NT2/D1 (cell line): ENCODE data around the gene KCNT1.

Experiments used
- YY1 ChIP-seq: IDR thresholded peaks from 2 replicates; pipeline ENCODE4 v1.6.1; 2011; ENCODE audit not compliant: insufficient read length, insufficient read depth
- ZNF274 ChIP-seq: IDR thresholded peaks from 2 replicates; pipeline ENCODE4 v1.6.1; 2011; ENCODE audit warnings: mild to moderate bottlenecking, low read depth, low read length

DNA sequence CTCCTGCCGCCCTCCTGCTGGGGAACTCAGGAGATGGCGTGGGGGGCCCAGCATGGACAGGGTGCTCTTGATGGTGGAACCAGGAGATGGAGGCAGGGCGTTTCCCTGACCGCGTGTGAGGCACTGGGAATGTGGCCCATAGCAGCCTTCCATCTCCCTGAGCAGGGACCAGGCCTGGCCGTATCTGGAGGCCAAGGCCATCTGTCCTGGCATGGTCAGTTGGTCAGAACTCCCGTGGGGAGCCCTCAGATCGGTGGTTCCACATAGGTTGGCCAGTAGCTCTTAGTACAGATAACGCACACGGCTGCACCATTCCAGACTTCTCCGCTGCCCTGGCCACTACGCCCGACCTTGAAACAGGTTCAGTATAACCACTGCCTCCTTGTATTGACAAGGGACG lies 77.6 kb downstream of the KCNT1 start:
- TF ChIP-seq YY1 (no peak), ZNF274 (no peak)
